PC-3 (cell line): Measurements from ENCODE around the gene CCNO. TPM values are rescaled to one million over a fixed set of nuclear protein-coding genes. Genes with fewer than 3 reads are reported as not detected.
A peak's percentile ranks its signal among the peaks of the same experiment; 100 is the strongest.

Experiments used
- ATAC-seq: fragments of 200-7000 bp; cut with Tn5 transposase; 2 replicates; pipeline ENCODE4 v1.9.1; 2020; ENCODE audit warnings: mild to moderate bottlenecking, moderate library complexity
- BruUV-seq: library from RNA; stranded (reverse); fragments of 400-500 nt; replicated peaks from 2 replicates; lab custom pipeline; 2021; lab: Mats Ljungman, UMichigan
- CTCF ChIA-PET: fragments of 300-600 bp; sonication (Branson Sonifier 250); formaldehyde crosslinking; loops from one replicate; lab custom pipeline; 2022; ENCODE audit warnings: antibody characterized with exemption; lab: Charles Lee
- POLR2A ChIA-PET: fragments of 300-600 bp; sonication (Branson Sonifier 250); formaldehyde crosslinking; loops from one replicate; lab custom pipeline; 2022; ENCODE audit warnings: antibody characterized with exemption; ENCODE audit not compliant: unreplicated experiment; lab: Charles Lee
- DNase-seq: peaks from one replicate; pipeline ENCODE4 v3.0.0-alpha.2; 2015
- H2AFZ ChIP-seq: fragments of 300-600 bp; sonication (generic); 2 replicates; pipeline ENCODE4 v1.6.0; 2016; ENCODE audit warnings: antibody characterized with exemption, low read length
- H3F3A ChIP-seq: fragments of 300-600 bp; sonication (generic); one replicate; pipeline ENCODE4 v1.6.0; 2017; ENCODE audit warnings: antibody characterized with exemption, low read length, control low read depth, mild to moderate bottlenecking; ENCODE audit not compliant: unreplicated experiment
- H3K27ac ChIP-seq: fragments of 300-600 bp; sonication (generic); 2 replicates; pipeline ENCODE4 v1.5.1; 2016; ENCODE audit warnings: mild to moderate bottlenecking, low read length
- H3K27me3 ChIP-seq: fragments of 300-600 bp; sonication (generic); 2 replicates; pipeline ENCODE4 v1.6.1; 2016; ENCODE audit warnings: low read length, mixed read lengths
- H3K36me3 ChIP-seq: fragments of 300-600 bp; sonication (generic); 2 replicates; pipeline ENCODE4 v1.6.1; 2016; ENCODE audit warnings: low read depth, mixed run types, low read length, mixed read lengths
- H3K4me1 ChIP-seq: fragments of 300-600 bp; sonication (generic); 2 replicates; pipeline ENCODE4 v1.5.1; 2016; ENCODE audit warnings: low read length; ENCODE audit not compliant: insufficient read depth
- H3K4me2 ChIP-seq: fragments of 300-600 bp; sonication (generic); 2 replicates; pipeline ENCODE4 v1.6.0; 2016; ENCODE audit warnings: low read length
- H3K4me3 ChIP-seq: fragments of 300-600 bp; sonication (generic); 2 replicates; pipeline ENCODE4 v1.5.1; 2016; ENCODE audit warnings: mild to moderate bottlenecking, low read length, mixed read lengths
- H3K79me2 ChIP-seq: fragments of 300-600 bp; sonication (generic); 2 replicates; pipeline ENCODE4 v1.6.1; 2017; ENCODE audit warnings: low read length, mixed read lengths
- H3K9ac ChIP-seq: fragments of 300-600 bp; sonication (generic); 2 replicates; pipeline ENCODE4 v1.6.0; 2016; ENCODE audit warnings: mild to moderate bottlenecking, low read length
- H3K9me2 ChIP-seq: fragments of 300-600 bp; sonication (generic); replicated peaks from 2 replicates; pipeline ENCODE4 v1.6.1; 2016; ENCODE audit warnings: mixed run types, low read length, mixed read lengths
- H3K9me3 ChIP-seq: fragments of 300-600 bp; sonication (generic); 2 replicates; pipeline ENCODE4 v1.6.1; 2016; ENCODE audit warnings: low read length, mixed read lengths
- H4K20me1 ChIP-seq: fragments of 300-600 bp; sonication (generic); 2 replicates; pipeline ENCODE4 v1.6.1; 2016; ENCODE audit warnings: low read length, mixed read lengths
- EZH2 ChIP-seq: fragments of 300-600 bp; sonication (generic); IDR thresholded peaks from one replicate; pipeline ENCODE4 v1.6.1; 2017; ENCODE audit warnings: antibody characterized with exemption, mild to moderate bottlenecking, low read length; ENCODE audit not compliant: unreplicated experiment
- EZH2phosphoT487 ChIP-seq: fragments of 300-600 bp; sonication (generic); IDR thresholded peaks from 2 replicates; pipeline ENCODE4 v1.6.1; 2018; ENCODE audit warnings: mild to moderate bottlenecking, antibody characterized with exemption, low read length, borderline replicate concordance
- intact Hi-C: fragments of 100-400 bp; cut with micrococcal nuclease; formaldehyde crosslinking; loops from 2 replicates; pipeline ENCODE4 v1.9.0; 2023
- total RNA-seq: library from RNA; depleted of rRNA; stranded (reverse); fragments of >200 nt; gene quantifications from 2 replicates; pipeline ENCODE4 v1.2.3, GENCODE V29; 2014
- TF ChIP-seq, protein P1 (sequence below): fragments of 300-600 bp; sonication (generic); conservative IDR thresholded peaks from 2 replicates; pipeline ENCODE4 v1.5.1; 2017; ENCODE audit warnings: antibody characterized with exemption, low read depth, mild to moderate bottlenecking, low read length

The CCNO gene
- total RNA-seq, 1 experiment from 2014 or later: 3.4 TPM

- H3K4me1 ChIP-seq: peaks cover 6% of the 10 kb centered on the region; the same call in 1 of the 2 replicates
- intact Hi-C loops: no loop called here
- H3K9me2 ChIP-seq: no peaks in the 10 kb centered on the region
- ChIA-PET CTCF (no interaction called here), POLR2A (no interaction called here)
- H3K4me3 ChIP-seq: no peak overlapping the region
- no peak for DNase-seq
- H3K27me3 ChIP-seq: no peaks in the 10 kb centered on the region
- no peaks in the 10 kb centered on the region for H3K36me3 ChIP-seq
- no peak for ATAC-seq
- peaks cover 1% of the 10 kb centered on the region; the same call in 1 of the 2 replicates for H3K79me2 ChIP-seq
- H4K20me1 ChIP-seq: no peaks in the 10 kb centered on the region
- no TSS peak for BruUV-seq
- H3K4me2 ChIP-seq: no peak overlapping the region
- H2AFZ ChIP-seq: no peak overlapping the region
- no peaks in the 10 kb centered on the region for H3K9me3 ChIP-seq
- no peak overlapping the region for H3K27ac ChIP-seq
- H3K9ac ChIP-seq: no peak overlapping the region
- H3F3A ChIP-seq: no peaks in the 10 kb centered on the region
- TF ChIP-seq, protein P1, sequence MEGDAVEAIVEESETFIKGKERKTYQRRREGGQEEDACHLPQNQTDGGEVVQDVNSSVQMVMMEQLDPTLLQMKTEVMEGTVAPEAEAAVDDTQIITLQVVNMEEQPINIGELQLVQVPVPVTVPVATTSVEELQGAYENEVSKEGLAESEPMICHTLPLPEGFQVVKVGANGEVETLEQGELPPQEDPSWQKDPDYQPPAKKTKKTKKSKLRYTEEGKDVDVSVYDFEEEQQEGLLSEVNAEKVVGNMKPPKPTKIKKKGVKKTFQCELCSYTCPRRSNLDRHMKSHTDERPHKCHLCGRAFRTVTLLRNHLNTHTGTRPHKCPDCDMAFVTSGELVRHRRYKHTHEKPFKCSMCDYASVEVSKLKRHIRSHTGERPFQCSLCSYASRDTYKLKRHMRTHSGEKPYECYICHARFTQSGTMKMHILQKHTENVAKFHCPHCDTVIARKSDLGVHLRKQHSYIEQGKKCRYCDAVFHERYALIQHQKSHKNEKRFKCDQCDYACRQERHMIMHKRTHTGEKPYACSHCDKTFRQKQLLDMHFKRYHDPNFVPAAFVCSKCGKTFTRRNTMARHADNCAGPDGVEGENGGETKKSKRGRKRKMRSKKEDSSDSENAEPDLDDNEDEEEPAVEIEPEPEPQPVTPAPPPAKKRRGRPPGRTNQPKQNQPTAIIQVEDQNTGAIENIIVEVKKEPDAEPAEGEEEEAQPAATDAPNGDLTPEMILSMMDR: no peak
- no peak for TF ChIP-seq EZH2phosphoT487
- no peak for TF ChIP-seq EZH2
These were observed 3.4 kb upstream of the CCNO start for GRCh38 chr5:55236800-55237199.

- Histone ChIP-seq H3K9me2 (no peaks in the 10 kb centered on the region), H3K27me3 (no peaks in the 10 kb centered on the region), H3K4me1 (peaks cover 12% of the 10 kb centered on the region; the same call in 1 of the 2 replicates), H4K20me1 (no peaks in the 10 kb centered on the region), H3K9ac (peak overlapping the region; percentile 39), H3K9me3 (no peaks in the 10 kb centered on the region), H2AFZ (peak overlapping the region; percentile 96), H3F3A (no peaks in the 10 kb centered on the region), H3K4me3 (peak overlapping the region; percentile 83), H3K79me2 (peaks cover 14% of the 10 kb centered on the region), H3K36me3 (no peaks in the 10 kb centered on the region), H3K4me2 (peak overlapping the region; percentile 85), H3K27ac (peak overlapping the region; percentile 21)
- TSS peak; percentile 23 for BruUV-seq
- TF ChIP-seq EZH2: no peak
- TF ChIP-seq, protein P1: no peak
- TF ChIP-seq EZH2phosphoT487: no peak
- DNase-seq: peak; percentile 48
- POLR2A ChIA-PET: interaction anchor here (0.5 to 0.6 kb wide), 4 partner anchors 46 to 73 kb away, joined by 5 to 6 read pairs (median 6); partner anchors contain the start of gene DHX29
- CTCF ChIA-PET: interaction anchor here (0.6 to 0.8 kb wide), 2 partner anchors 61 to 91 kb away, joined by 4 to 7 read pairs; no protein-coding TSS in a partner anchor
- peak; percentile 11 for ATAC-seq
- intact Hi-C loops: no loop called here
These were observed 803 bp upstream of the CCNO start for GRCh38 chr5:55234121-55234700.
